Medulla oblongata (tissue), 1 donor: Measurements from ENCODE around the gene ZNF273.
A peak's percentile ranks its signal among the peaks of the same experiment; 100 is the strongest.
"Not testable (repeated sequence)": the region's sequence is repeated elsewhere in the genome, so short reads cannot be mapped to it uniquely, and the experiment has no call there.

Experiments
- DNase-seq: peaks from one replicate; pipeline ENCODE4 v3.0.0-alpha.2; 2015; ENCODE audit errors: extremely low spot score

ZNF273 gene

GRCh38 chr7:64902806-64903721, at the start of gene ZNF273:
TSS of gene ZNF273 (plus strand) at chr7:64903273. CDS start at chr7:64903318, 45 bp downstream.
- DNase-seq = peak; percentile 95

- no peak for DNase-seq
These were observed 49.4 kb upstream of the ZNF273 start for GRCh38 chr7:64853679-64854078.

GRCh38 chr7:64854969-64855368, 48.1 kb upstream of the ZNF273 start:
- no peak for DNase-seq

GRCh38 chr7:64863021-64863420, 40.1 kb upstream of the ZNF273 start:
- no peak for DNase-seq

GRCh38 chr7:64863530-64863929, 39.5 kb upstream of the ZNF273 start:
- not testable (repeated sequence) for DNase-seq

GRCh38 chr7:64863969-64864368, 39.1 kb upstream of the ZNF273 start:
- DNase-seq = no peak

- no peak for DNase-seq
These were observed 35.1 kb upstream of the ZNF273 start for GRCh38 chr7:64867863-64868440.

- no peak for DNase-seq
These were observed 34.6 kb upstream of the ZNF273 start for GRCh38 chr7:64868499-64868898.

- DNase-seq = no peak
These were observed 33.9 kb upstream of the ZNF273 start for GRCh38 chr7:64869121-64869725.

- no peak for DNase-seq
These were observed 33.0 kb upstream of the ZNF273 start for GRCh38 chr7:64869912-64870562.

- no peak for DNase-seq
These were observed 32.4 kb upstream of the ZNF273 start for GRCh38 chr7:64870656-64871055.

- DNase-seq = no peak
These were observed 31.3 kb upstream of the ZNF273 start for GRCh38 chr7:64871761-64872160.

GRCh38 chr7:64872351-64873154, 30.5 kb upstream of the ZNF273 start:
- no peak for DNase-seq

GRCh38 chr7:64873155-64873500, 29.9 kb upstream of the ZNF273 start:
- no peak for DNase-seq

GRCh38 chr7:64873517-64873916, 29.6 kb upstream of the ZNF273 start:
- DNase-seq = no peak

GRCh38 chr7:64874114-64874513, 29.0 kb upstream of the ZNF273 start:
- no peak for DNase-seq

- no peak for DNase-seq
These were observed 28.4 kb upstream of the ZNF273 start for GRCh38 chr7:64874562-64875250.

GRCh38 chr7:64875258-64875657, 27.8 kb upstream of the ZNF273 start:
- no peak for DNase-seq

GRCh38 chr7:64875658-64876406, 27.2 kb upstream of the ZNF273 start:
- DNase-seq = no peak
